Measurements from ENCODE around the gene MT1H.

DNA sequence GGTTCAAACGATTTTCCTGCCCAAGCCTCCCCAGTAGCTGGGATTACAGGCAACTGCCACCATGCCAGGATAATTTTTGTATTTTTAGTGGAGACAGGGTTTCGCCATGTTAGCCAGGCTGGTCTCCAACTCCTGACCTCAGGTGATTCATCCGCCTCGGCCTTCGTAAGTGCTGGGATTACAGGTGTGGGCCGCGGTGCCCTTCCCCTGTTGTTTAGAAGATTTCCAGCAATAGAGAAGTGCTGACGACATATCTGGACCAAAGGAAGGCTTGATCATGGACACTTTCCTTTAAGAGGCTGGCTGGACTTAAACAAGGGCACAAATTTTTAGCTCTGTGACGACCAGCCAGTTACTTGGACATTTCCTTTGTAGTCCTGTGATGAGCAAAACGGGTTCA lies 38.4 kb upstream of the MT1H start:
- TF ChIP-seq, protein P1, sequence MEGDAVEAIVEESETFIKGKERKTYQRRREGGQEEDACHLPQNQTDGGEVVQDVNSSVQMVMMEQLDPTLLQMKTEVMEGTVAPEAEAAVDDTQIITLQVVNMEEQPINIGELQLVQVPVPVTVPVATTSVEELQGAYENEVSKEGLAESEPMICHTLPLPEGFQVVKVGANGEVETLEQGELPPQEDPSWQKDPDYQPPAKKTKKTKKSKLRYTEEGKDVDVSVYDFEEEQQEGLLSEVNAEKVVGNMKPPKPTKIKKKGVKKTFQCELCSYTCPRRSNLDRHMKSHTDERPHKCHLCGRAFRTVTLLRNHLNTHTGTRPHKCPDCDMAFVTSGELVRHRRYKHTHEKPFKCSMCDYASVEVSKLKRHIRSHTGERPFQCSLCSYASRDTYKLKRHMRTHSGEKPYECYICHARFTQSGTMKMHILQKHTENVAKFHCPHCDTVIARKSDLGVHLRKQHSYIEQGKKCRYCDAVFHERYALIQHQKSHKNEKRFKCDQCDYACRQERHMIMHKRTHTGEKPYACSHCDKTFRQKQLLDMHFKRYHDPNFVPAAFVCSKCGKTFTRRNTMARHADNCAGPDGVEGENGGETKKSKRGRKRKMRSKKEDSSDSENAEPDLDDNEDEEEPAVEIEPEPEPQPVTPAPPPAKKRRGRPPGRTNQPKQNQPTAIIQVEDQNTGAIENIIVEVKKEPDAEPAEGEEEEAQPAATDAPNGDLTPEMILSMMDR (IDR thresholded peaks at IDR 0.05) = no peak
- TF ChIP-seq EZH2 (IDR thresholded peaks at IDR 0.05; ENCODE audit: borderline replicate concordance, insufficient read depth, low read depth, low read length, poor library complexity, severe bottlenecking) = no peak

All from B cell (primary cell).